ENCODE results near the gene ZNF154. TPM values are rescaled to one million over a fixed set of nuclear protein-coding genes. Genes with fewer than 3 reads are reported as not detected.

ZNF154 gene
- total RNA-seq, 2 experiments from 2014 or later, result 3.6 to 3.8 TPM

DNA sequence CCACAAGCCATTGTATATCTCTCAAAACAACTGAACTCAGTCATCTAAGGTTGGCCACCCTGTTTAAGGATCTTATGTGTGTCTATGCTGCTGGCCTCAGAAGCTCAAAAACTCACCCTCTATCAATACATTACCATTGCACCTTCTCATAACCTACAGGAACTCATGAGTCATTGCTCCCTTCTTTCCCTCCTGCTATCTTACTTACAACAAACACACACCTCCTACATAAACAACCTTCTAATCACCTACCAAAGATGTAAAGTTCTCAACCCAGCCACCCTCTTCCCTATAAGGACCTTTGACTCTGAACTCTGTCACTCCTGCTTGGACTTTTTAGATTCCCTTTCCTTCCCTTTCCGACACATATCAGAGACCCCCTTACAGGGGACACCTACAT, 53.6 kb downstream of the ZNF154 start:
- Mint-ChIP-seq H3K36me3 (ENCODE audit: low read depth) (peaks cover 13% of the 10 kb centered on the region), H3K4me3 (no peak overlapping the region), H3K9me3 (peaks cover 34% of the 10 kb centered on the region), H3K27me3 (peaks cover 20% of the 10 kb centered on the region), H3K27ac (no peak overlapping the region), H3K4me1 (ENCODE audit: low read depth) (peaks cover 6% of the 10 kb centered on the region)
- CTCF ChIA-PET, result no interaction called here
- DNase-seq, result no peak
- ATAC-seq, result no peak
- intact Hi-C loops (cut with micrococcal nuclease), result no loop called here
- POLR2A ChIA-PET, result interaction anchor here (0.7 kb wide), 1 partner anchor 17 kb away, joined by 3 read pairs; no protein-coding TSS in a partner anchor
- TF ChIP-seq, protein P1, sequence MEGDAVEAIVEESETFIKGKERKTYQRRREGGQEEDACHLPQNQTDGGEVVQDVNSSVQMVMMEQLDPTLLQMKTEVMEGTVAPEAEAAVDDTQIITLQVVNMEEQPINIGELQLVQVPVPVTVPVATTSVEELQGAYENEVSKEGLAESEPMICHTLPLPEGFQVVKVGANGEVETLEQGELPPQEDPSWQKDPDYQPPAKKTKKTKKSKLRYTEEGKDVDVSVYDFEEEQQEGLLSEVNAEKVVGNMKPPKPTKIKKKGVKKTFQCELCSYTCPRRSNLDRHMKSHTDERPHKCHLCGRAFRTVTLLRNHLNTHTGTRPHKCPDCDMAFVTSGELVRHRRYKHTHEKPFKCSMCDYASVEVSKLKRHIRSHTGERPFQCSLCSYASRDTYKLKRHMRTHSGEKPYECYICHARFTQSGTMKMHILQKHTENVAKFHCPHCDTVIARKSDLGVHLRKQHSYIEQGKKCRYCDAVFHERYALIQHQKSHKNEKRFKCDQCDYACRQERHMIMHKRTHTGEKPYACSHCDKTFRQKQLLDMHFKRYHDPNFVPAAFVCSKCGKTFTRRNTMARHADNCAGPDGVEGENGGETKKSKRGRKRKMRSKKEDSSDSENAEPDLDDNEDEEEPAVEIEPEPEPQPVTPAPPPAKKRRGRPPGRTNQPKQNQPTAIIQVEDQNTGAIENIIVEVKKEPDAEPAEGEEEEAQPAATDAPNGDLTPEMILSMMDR (IDR thresholded peaks at IDR 0.05), result no peak

DNA sequence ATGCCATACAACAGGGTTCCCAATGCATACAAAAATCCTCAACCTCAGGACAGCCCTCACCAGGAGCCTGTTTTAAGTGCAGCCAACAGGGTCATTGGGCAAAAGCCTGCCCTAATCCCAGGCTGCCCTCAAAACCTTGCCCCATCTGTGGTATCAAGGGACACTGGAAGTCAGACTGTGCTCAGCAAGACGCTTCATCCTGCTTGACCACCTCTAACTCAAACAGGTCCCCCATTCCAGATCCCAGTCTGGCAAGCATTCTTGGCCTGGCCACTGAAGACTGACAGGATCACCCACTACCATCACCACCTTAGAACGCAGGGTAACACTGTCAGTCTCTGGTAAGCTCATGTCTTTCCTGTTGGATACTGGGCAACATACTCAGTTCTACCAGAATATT, 55.3 kb downstream of the ZNF154 start:
- H3K4me3 Mint-ChIP-seq, result no peak overlapping the region
- peaks cover 13% of the 10 kb centered on the region for H3K27me3 Mint-ChIP-seq
- DNase-seq, result no peak
- H3K36me3 Mint-ChIP-seq (ENCODE audit: low read depth), result peaks cover 13% of the 10 kb centered on the region
- intact Hi-C loops (cut with micrococcal nuclease), result no loop called here
- peaks cover 6% of the 10 kb centered on the region for H3K4me1 Mint-ChIP-seq (ENCODE audit: low read depth)
- TF ChIP-seq, protein P1 (IDR thresholded peaks at IDR 0.05), result no peak
- H3K27ac Mint-ChIP-seq, result no peak overlapping the region
- ATAC-seq, result no peak
- CTCF ChIA-PET, result no interaction called here
- peaks cover 41% of the 10 kb centered on the region for H3K9me3 Mint-ChIP-seq
- POLR2A ChIA-PET, result no interaction called here

DNA sequence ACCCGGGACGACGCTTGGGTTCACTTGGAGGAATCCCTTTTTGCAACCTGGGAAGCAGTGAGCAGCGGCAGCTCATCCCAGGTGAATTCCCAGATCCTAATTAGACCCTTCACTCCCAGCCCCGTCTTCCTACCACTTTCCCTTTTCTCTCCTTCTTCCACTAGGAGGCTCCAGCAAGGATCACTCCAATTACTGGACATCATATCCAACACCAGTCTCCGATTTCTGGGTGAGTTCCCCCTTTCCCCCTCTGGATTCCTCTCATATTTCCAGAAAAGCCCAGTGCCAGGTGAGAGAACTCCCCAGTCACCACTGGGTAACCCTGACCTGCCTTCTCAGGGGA, 57.4 kb downstream of the ZNF154 start:
- peaks cover 13% of the 10 kb centered on the region for H3K36me3 Mint-ChIP-seq (ENCODE audit: low read depth)
- H3K4me3 Mint-ChIP-seq, result no peak overlapping the region
- no peak for ATAC-seq
- H3K27ac Mint-ChIP-seq, result no peak overlapping the region
- peaks cover 6% of the 10 kb centered on the region for H3K4me1 Mint-ChIP-seq (ENCODE audit: low read depth)
- no peak for DNase-seq
- ChIA-PET CTCF (no interaction called here), POLR2A (interaction anchor here (0.5 to 1.3 kb wide), 2 partner anchors 11 to 1057 kb away, joined by 3 read pairs; partner anchors contain the start of gene ZNF71)
- TF ChIP-seq, protein P1 (IDR thresholded peaks at IDR 0.05), result no peak
- peaks cover 11% of the 10 kb centered on the region for H3K27me3 Mint-ChIP-seq
- intact Hi-C loops (cut with micrococcal nuclease), result no loop called here
- H3K9me3 Mint-ChIP-seq, result peaks cover 48% of the 10 kb centered on the region

DNA sequence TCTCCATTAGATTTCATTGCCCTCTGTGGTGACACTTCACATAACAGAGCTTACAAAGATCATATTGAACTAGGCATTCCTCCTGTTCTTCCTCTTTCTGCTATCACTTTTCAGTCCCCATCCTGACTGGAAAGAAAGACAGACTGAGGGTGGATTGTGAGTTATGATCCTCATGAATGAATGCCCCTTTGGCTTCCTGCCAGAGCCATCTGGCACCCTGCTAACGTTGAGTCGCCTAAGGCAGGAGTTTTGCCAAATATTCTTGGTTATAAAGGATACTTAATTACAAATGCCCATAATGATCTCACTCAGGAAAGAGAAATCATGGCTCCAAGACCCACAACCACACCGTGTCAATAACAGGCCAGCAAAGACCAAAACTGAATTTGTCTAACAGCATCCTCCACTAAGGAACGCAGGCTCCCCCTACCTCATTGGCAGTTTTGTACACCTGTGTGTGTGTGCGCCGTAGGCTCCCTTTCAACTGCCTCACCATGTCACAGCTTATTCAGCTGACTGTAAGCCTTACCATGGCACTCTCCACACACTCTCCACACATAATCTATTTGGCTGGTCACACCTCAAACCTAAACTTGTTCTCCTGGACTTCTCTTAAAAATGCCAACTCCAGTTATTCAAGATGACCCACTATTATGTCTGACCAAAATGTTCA, 60.5 kb downstream of the ZNF154 start:
- H3K27me3 Mint-ChIP-seq, result peaks cover 2% of the 10 kb centered on the region
- ChIA-PET CTCF (no interaction called here), POLR2A (no interaction called here)
- no peak overlapping the region for H3K27ac Mint-ChIP-seq
- H3K36me3 Mint-ChIP-seq (ENCODE audit: low read depth), result peaks cover 14% of the 10 kb centered on the region
- DNase-seq (no peak), ATAC-seq (no peak)
- no peak overlapping the region for H3K4me3 Mint-ChIP-seq
- H3K9me3 Mint-ChIP-seq, result peaks cover 45% of the 10 kb centered on the region
- H3K4me1 Mint-ChIP-seq (ENCODE audit: low read depth), result peaks cover 6% of the 10 kb centered on the region
- intact Hi-C loops (cut with micrococcal nuclease), result no loop called here
- TF ChIP-seq, protein P1 (IDR thresholded peaks at IDR 0.05), result no peak

Other genes starting within 250 kb of the ZNF154 start
- gene ZNF772, start 231.6 kb downstream of the ZNF154 start, total RNA-seq, result 1 to 10 TPM; 5.0 to 5.6 TPM
- 1 to 10 TPM; 5.1 to 6.1 TPM for gene ZNF419, start 221.5 kb downstream of the ZNF154 start, total RNA-seq
- gene ZNF773, start 209.3 kb downstream of the ZNF154 start, total RNA-seq, result 1 to 10 TPM; 5.7 to 7.1 TPM
- gene ZNF549, start 181.8 kb downstream of the ZNF154 start, total RNA-seq, result 1 to 10 TPM; 3.5 to 4.0 TPM
- 10 to 100 TPM; 10.3 to 13.5 TPM for gene ZNF550, start 149.3 kb downstream of the ZNF154 start, total RNA-seq
- 1 to 10 TPM; 2.5 to 3.2 TPM for gene ZNF416, start 130.3 kb downstream of the ZNF154 start, total RNA-seq
- 1 to 10 TPM; 6.1 to 6.5 TPM for gene ZIK1, start 125.1 kb downstream of the ZNF154 start, total RNA-seq
- 1 to 10 TPM; 6.8 to 7.4 TPM for gene ZNF530, start 109.3 kb downstream of the ZNF154 start, total RNA-seq
- 10 to 100 TPM; 10.4 to 13.0 TPM for gene ZNF134, start 95.0 kb downstream of the ZNF154 start, total RNA-seq
- gene ZNF211, start 76.0 kb downstream of the ZNF154 start, total RNA-seq, result 1 to 10 TPM; 7.7 to 8.8 TPM
- gene ZSCAN4, start 40.3 kb downstream of the ZNF154 start, total RNA-seq, result not detected
- gene ZNF551, start 27.2 kb downstream of the ZNF154 start, total RNA-seq, result 1 to 10 TPM; 8.3 to 8.4 TPM
- 10 to 100 TPM in 1 of 2 experiments, 1 to 10 TPM in 1; 7.1 to 10.5 TPM for gene ZNF671, start 18.4 kb upstream of the ZNF154 start, total RNA-seq
- 10 to 100 TPM in 1 of 2 experiments, 1 to 10 TPM in 1; 9.8 to 11.0 TPM for gene ZNF776, start 37.6 kb upstream of the ZNF154 start, total RNA-seq
- gene ZNF586, start 60.5 kb upstream of the ZNF154 start, total RNA-seq, result 10 to 100 TPM; 16.7 to 21.8 TPM
- gene ZNF552, start 105.7 kb upstream of the ZNF154 start, total RNA-seq, result 1 to 10 TPM; 6.5 to 6.7 TPM
- gene ZNF587B, start 121.1 kb upstream of the ZNF154 start, total RNA-seq, result 10 to 100 TPM; 19.8 to 20.2 TPM
- gene ZNF587, start 140.7 kb upstream of the ZNF154 start, total RNA-seq, result 10 to 100 TPM; 23.6 to 24.1 TPM
- gene ZNF814, start 179.8 kb upstream of the ZNF154 start, total RNA-seq, result 10 to 100 TPM; 25.0 to 27.9 TPM
- 10 to 100 TPM; 11.8 to 12.1 TPM for gene ZNF417, start 207.4 kb upstream of the ZNF154 start, total RNA-seq
- 1 to 10 TPM; 4.1 to 5.0 TPM for gene ZNF418, start 226.2 kb upstream of the ZNF154 start, total RNA-seq
- 1 to 10 TPM; 5.9 to 6.2 TPM for gene ZNF256, start 238.5 kb upstream of the ZNF154 start, total RNA-seq

Data from activated CD8-positive, alpha-beta T cell treated with anti-CD3 and anti-CD28 coated beads for 36 hours (primary cell).